GM19099 (cell line): ENCODE measurements around the gene RNF220.

ENCODE experiments used
- POLR2A ChIP-seq: IDR thresholded peaks from 3 replicates; pipeline ENCODE4 v1.6.1; 2011; ENCODE audit warnings: low read depth; ENCODE audit not compliant: insufficient read length; ENCODE audit errors: extremely low read depth

The RNF220 gene

GRCh38 chr1:44605914-44606615 is 201.0 kb downstream of the RNF220 start:
- no peak for TF ChIP-seq POLR2A

GRCh38 chr1:44606701-44607281 is 201.7 kb downstream of the RNF220 start:
- TF ChIP-seq POLR2A, result no peak

GRCh38 chr1:44608141-44608540 is 203.1 kb downstream of the RNF220 start:
- no peak for TF ChIP-seq POLR2A

GRCh38 chr1:44609412-44609767 is 204.3 kb downstream of the RNF220 start:
- no peak for TF ChIP-seq POLR2A

GRCh38 chr1:44609768-44610526 is 204.9 kb downstream of the RNF220 start:
- TF ChIP-seq POLR2A, result no peak

DNA sequence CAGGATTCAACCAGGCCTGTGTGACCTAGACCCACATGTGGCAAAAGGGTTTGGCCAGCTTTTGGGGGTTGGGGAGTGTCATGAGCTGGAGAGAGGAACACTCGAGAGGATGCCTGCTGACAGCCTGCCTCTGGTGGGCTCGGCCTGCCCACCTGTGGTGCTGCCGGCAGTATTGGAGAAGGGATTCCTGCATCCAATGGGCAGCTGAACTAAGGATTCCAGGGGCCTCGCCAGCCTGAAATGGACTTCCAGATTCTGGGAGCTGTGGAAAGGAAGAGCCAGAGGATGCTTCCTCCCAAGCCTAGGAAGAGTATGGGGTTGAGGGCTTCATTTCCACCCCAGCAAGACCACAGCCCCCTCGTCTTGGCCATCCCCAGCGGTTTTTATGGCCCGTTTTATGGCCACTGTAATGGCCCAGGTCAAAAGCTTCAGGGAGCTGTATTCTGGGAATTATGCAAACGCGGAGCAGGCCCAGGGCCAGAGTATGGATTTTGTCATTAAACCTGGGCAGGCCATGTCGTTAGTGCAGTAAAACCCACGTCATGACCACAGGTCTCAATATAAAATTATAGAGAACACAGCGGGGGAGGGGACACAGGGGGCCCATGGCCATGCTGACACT is 205.6 kb downstream of the RNF220 start:
- no peak for TF ChIP-seq POLR2A

DNA sequence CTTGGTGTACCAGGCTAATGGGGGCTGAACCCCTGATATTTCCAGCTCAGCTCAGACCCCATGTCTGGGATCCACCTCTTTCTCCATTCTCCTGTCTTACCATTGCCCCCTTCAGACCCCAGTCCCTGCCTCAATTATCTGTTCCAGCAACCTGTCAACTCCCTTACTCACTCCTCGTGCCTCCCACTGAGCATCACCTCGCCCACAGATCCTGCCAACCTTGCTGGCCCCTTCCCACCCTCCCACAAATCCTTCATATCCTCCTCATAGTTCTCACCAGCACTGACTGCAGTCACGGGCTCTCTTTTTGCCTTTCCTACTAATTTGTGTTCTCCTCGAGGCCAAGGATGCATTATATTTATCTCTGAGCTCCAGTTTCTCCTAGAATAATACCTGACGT is 206.4 kb downstream of the RNF220 start:
- TF ChIP-seq POLR2A, result no peak

GRCh38 chr1:44611866-44612265 is 206.8 kb downstream of the RNF220 start:
- TF ChIP-seq POLR2A, result no peak

DNA sequence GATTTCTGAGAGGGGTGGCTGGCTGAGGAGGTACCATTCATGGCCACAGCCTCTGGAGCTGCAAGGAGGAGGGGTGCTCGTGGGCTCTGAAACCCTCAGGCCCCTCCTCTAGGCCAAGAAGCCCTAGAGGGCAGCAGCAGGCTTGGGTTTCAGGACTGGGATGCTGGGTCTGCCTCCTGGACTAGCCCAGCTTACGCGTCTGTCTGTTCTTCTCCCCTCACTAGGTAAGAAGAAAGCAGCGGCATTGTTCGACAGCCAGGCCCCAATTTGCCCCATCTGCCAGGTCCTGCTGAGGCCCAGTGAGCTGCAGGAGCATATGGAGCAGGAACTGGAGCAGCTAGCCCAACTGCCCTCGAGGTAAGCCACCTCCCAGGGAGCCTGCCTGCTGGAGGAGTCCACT is 208.9 kb downstream of the RNF220 start:
- TF ChIP-seq POLR2A, result no peak

DNA sequence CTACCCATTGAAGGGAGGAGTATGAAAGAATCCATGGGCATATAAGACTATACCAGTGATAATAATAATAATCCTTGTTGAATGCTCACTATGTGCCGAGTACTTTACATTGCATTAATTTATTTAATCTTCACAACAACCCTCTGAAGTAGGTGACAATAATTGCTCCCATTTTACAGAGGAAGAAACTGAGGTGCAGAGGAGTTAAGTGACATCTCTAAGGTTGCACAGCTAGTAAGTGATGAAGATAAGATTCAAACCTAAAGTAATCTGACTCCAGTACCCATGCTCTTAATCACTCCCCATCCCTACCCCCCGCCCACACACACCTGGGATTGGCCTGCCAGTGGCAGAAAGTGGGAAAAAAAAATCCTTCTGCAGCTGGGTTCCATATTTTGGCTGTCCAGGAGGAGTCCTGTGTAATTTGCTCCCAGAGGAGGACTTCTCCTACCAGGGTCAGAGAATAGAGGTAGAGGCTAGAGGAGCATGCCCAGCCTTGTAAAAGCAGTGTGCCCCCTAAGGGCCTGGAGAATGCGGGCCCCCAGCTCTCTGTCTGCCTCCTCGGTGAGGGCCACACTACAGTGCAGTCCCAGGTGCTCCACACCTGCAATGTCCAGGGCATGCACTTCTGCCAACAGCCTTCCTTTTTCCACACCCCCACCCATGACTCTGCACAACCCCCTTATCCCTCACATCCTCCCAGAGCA is 211.4 kb downstream of the RNF220 start:
- TF ChIP-seq POLR2A, result no peak

- TF ChIP-seq POLR2A, result no peak
Observed at GRCh38 chr1:44616991-44617702, 212.1 kb downstream of the RNF220 start.

DNA sequence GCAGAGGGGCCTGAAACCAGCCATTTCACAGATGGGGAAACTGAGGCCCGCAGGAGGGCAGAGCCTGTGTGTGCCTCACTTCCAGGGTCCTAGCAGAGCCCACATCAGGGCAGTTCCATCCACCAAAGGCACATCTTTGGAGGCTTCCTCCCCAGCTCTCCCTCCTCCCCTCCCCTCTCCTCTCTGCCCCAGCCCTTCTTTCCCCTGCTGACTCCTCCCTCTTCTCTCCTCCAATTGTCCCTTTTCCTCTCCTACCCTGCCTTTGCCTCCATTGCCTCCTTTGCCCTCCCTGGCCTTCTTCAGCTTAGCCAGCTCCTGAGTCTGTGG is 212.6 kb downstream of the RNF220 start:
- TF ChIP-seq POLR2A, result no peak

DNA sequence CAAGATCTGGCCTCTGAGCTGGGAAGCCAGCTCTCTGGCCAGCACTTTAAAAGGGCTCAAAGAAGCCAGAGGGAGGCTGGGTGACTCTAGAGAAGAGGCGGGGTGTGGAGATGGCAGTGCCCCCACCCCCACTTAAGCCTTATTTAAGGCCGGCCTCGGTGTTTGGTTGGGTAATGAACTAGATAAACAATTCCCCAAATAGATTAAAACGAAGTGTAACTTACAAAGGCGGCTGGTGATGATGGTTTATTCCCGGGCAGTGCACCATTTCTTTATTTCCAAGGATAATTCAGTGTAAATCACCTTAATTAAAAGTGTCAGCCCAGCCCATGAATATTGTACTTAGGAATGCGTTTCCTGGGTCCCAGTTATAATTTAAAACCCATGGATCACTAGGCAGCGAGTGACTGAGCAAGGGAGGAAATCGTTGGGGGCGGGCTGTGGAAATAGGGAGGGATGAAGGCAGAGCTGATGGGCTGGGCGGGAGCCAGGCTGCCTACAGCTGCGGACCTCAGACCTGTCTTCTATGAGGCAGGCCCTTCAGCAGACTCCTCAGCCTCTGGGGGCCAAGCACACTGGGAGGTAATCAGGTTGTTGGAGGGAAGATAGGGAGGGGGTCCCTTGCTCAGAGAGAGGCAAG is 214.3 kb downstream of the RNF220 start:
- TF ChIP-seq POLR2A, result no peak

DNA sequence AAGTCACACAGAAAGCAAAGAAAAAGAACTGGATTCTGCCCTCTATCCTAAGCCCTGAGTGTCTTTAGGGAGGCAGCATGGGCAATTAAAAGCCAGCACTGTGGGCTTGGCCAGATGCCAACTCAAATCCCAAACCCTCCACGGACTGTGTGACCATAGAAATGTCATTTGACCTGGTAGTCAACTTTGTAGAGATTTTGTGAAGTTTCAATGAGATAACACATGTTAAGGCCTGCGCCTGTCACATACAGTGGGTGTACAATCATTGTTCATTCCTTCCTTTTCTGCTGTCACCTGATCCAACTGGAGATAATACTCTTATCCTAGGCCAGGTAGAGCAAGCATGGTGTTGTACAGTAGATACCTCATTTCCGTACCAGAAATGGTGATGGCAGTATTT is 215.0 kb downstream of the RNF220 start:
- no peak for TF ChIP-seq POLR2A
